Natural killer cell (primary cell): ENCODE data around the gene FUT8. TPM values are rescaled to one million over a fixed set of nuclear protein-coding genes. Genes with fewer than 3 reads are reported as not detected.

Experiments
- ATAC-seq, 3 donors: fragments of 150-1000 bp in 2 of 3; fragments of 200-7000 bp in 1 of 3; cut with Tn5 transposase; 1 replicate in 1 of 3; 2 replicates in 2 of 3; pipeline ENCODE4 v1.10.0; 2021; ENCODE audit warnings: mild to moderate bottlenecking in 2 of 3, moderate library complexity in 2 of 3
- DNase-seq, 2 donors: peaks; one replicate each; pipeline versions ENCODE4 v3.0.0 to v3.0.0-alpha.2; 2013 to 2021; ENCODE audit warnings: mixed read lengths in 1 of 2
- H3K27ac ChIP-seq: one replicate; pipeline ENCODE4 v1.5.1; 2013; ENCODE audit warnings: mild to moderate bottlenecking, low read length
- H3K27me3 ChIP-seq: one replicate; pipeline ENCODE4 v1.6.1; 2013; ENCODE audit warnings: low read length; ENCODE audit not compliant: control insufficient read depth, insufficient read depth
- H3K36me3 ChIP-seq: one replicate; pipeline ENCODE4 v1.6.1; 2013; ENCODE audit warnings: low read length; ENCODE audit not compliant: control insufficient read depth, insufficient read depth
- H3K4me1 ChIP-seq: one replicate; pipeline ENCODE4 v1.6.1; 2013; ENCODE audit warnings: low read length; ENCODE audit not compliant: control insufficient read depth, insufficient read depth
- H3K4me3 ChIP-seq: one replicate; pipeline ENCODE4 v1.5.1; 2013; ENCODE audit warnings: low read length
- H3K9me3 ChIP-seq: one replicate; pipeline ENCODE4 v1.6.1; 2013; ENCODE audit warnings: low read length; ENCODE audit not compliant: control insufficient read depth, insufficient read depth
- H3K27ac Mint-ChIP-seq, 2 donors: one replicate each; pipeline ENCODE4 v1.8.0; 2022; ENCODE audit warnings: mild to moderate bottlenecking in 2 of 2, mixed read lengths in 2 of 2, moderate library complexity in 1 of 2
- H3K27me3 Mint-ChIP-seq, 2 donors: one replicate each; pipeline ENCODE4 v1.8.0; 2022; ENCODE audit warnings: low read depth in 2 of 2, mixed read lengths in 2 of 2
- H3K36me3 Mint-ChIP-seq: one replicate; pipeline ENCODE4 v1.8.0; 2022; ENCODE audit warnings: mixed read lengths
- H3K4me1 Mint-ChIP-seq, 2 donors: one replicate each; pipeline ENCODE4 v1.8.0; 2022; ENCODE audit warnings: mixed read lengths in 2 of 2
- H3K4me3 Mint-ChIP-seq: one replicate; pipeline ENCODE4 v1.8.0; 2022; ENCODE audit warnings: mild to moderate bottlenecking, moderate library complexity, mixed read lengths
- H3K9me3 Mint-ChIP-seq, 2 donors: one replicate each; pipeline ENCODE4 v1.8.0; 2022; ENCODE audit warnings: mixed read lengths in 2 of 2
- WGBS: methylation state at CpG from one replicate; pipeline ENCODE4 v1.1.7; 2013; ENCODE audit warnings: missing lambda C conversion rate; ENCODE audit not compliant: insufficient coverage; 5-methylcytosine and 5-hydroxymethylcytosine counted together
- intact Hi-C: fragments of 100-400 bp; cut with micrococcal nuclease; formaldehyde crosslinking; loops from one replicate; pipeline ENCODE4 v1.14.2; 2022
- total RNA-seq, 4 donors: library from RNA; stranded (reverse); fragments of 120-200 nt in 1 of 4; gene quantifications; one replicate each; pipeline versions ENCODE4 v1.2.3 to v1.2.4, GENCODE V29; 2013 to 2022
- TF ChIP-seq, protein P1 (sequence below): fragments of 200-600 bp; IDR thresholded peaks from one replicate; pipeline ENCODE4 v1.8.0; 2022; ENCODE audit warnings: antibody characterized with exemption

The FUT8 gene
- total RNA-seq, 3 donors from 2014 or later (not counting 1 experiment from before 2014, with no cell fraction given) = 20.7 to 29.2 (median 21.2) TPM

DNA sequence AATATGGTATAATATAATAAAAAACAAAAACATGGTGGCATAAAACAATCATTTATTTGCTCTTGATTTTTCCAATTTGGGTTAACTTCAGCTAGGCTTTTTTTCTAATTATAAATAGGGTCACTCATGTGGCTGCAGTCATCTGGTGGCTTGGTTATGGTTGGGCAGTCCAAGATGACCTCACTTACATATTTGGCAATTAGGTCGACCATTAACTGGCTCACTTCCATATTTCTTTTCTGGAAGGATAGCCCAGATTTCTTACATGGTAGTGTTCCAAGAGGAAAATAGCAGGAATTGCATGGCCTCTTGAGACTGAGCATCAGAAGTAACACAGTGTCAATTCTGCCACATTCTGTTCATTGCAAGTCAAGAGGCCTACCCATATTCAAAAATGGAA is 153.4 kb downstream of the FUT8 start:
- 100% methylated on average over 1 of the region's 1 CpG for WGBS
- TF ChIP-seq, protein P1, sequence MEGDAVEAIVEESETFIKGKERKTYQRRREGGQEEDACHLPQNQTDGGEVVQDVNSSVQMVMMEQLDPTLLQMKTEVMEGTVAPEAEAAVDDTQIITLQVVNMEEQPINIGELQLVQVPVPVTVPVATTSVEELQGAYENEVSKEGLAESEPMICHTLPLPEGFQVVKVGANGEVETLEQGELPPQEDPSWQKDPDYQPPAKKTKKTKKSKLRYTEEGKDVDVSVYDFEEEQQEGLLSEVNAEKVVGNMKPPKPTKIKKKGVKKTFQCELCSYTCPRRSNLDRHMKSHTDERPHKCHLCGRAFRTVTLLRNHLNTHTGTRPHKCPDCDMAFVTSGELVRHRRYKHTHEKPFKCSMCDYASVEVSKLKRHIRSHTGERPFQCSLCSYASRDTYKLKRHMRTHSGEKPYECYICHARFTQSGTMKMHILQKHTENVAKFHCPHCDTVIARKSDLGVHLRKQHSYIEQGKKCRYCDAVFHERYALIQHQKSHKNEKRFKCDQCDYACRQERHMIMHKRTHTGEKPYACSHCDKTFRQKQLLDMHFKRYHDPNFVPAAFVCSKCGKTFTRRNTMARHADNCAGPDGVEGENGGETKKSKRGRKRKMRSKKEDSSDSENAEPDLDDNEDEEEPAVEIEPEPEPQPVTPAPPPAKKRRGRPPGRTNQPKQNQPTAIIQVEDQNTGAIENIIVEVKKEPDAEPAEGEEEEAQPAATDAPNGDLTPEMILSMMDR = no peak
- DNase-seq (no peak), ATAC-seq (no peak)
- no peaks in the 10 kb centered on the region for H3K9me3 Mint-ChIP-seq
- H3K27me3 ChIP-seq = no peaks in the 10 kb centered on the region
- no peaks in the 10 kb centered on the region for H3K4me1 ChIP-seq
- intact Hi-C loops = no loop called here
- peaks cover 2% of the 10 kb centered on the region for H3K36me3 ChIP-seq
- no peaks in the 10 kb centered on the region for H3K27me3 Mint-ChIP-seq
- H3K4me3 ChIP-seq = no peak overlapping the region
- peaks cover 11 to 12% of the 10 kb centered on the region in 2 donors for H3K4me1 Mint-ChIP-seq
- no peak overlapping the region for H3K27ac ChIP-seq
- no peaks in the 10 kb centered on the region for H3K36me3 Mint-ChIP-seq
- H3K4me3 Mint-ChIP-seq = no peak overlapping the region
- H3K9me3 ChIP-seq = no peaks in the 10 kb centered on the region
- H3K27ac Mint-ChIP-seq = peak overlapping the region in 1 of 2 donors; percentile 54

DNA sequence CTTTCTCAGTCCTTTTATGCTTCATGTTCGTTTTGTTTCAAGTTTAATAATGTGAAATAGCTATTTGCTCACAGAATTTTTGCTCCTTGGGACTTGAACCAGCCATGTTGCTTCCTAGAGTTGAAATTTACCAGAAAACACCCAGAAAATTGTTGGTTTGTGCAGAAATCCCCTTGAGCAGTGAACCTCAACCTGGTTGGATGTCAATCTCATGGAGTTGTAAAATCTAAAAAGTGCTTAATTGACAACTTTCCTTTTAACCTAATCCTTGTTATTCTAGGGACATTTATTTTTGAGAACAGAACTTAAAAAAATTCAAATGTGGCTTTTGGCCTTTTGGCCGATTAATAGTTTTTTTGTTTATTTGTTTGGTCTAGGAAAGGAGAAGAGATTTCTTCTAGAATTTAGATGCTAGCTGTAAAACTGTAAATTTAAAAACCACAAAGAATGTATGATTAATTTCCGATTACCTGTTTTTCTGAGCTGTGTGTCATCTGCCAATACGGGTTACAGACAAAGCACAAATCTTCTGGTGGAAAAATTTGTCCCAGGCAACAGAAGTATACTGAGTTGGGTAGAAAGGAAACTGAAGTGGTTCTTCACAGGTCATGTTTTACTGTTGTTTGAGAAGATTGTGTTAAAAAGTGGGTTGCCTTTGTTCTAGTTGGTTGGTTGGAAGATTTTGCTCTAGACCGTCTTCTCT is 154.4 kb downstream of the FUT8 start:
- intact Hi-C loops = no loop called here

DNA sequence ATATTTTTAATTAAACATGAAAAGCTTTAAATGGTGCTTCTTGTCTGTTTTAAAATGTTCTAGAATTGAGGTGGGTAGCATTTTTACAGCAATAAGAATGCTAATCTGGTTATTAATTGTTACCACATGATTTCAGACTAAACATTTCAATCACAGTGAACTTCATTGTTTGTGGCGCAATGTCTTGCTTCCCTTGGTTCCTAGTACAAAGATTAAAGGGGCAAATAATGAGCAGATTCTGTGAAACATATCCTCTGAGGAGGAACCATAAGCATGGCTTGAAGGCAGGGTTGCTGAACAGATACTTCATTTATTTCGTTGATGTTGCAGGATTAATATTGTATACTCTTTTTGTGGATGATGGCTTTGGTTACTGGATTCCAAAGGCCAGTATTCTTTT is 162.1 kb downstream of the FUT8 start:
- Histone ChIP-seq H3K9me3 (no peaks in the 10 kb centered on the region), H3K36me3 (no peaks in the 10 kb centered on the region), H3K4me1 (no peaks in the 10 kb centered on the region), H3K27me3 (no peaks in the 10 kb centered on the region), H3K4me3 (no peak overlapping the region), H3K27ac (no peak overlapping the region)
- Mint-ChIP-seq H3K36me3 (no peaks in the 10 kb centered on the region), H3K4me3 (no peak overlapping the region), H3K27me3 (no peaks in the 10 kb centered on the region), H3K4me1 (peaks cover 3 to 6% of the 10 kb centered on the region in 2 donors), H3K27ac (no peak overlapping the region), H3K9me3 (no peaks in the 10 kb centered on the region)
- no peak for DNase-seq
- 94% methylated on average over 2 of the region's 2 CpGs for WGBS
- TF ChIP-seq, protein P1 = no peak
- intact Hi-C loops = no loop called here
- no peak for ATAC-seq

More for the DNA sequence above, 154.4 kb downstream of the FUT8 start:
- DNase-seq = peak in 1 of 2 donors; percentile 4
- H3K36me3 ChIP-seq = no peaks in the 10 kb centered on the region
- H3K9me3 Mint-ChIP-seq = no peaks in the 10 kb centered on the region
- no peaks in the 10 kb centered on the region for H3K27me3 Mint-ChIP-seq
- no peak overlapping the region for H3K27ac ChIP-seq
- peak in 2 of 3 donors; percentile 15 to 40 for ATAC-seq
- no peak overlapping the region for H3K4me3 Mint-ChIP-seq
- peak overlapping the region in 1 of 2 donors; percentile 54 for H3K27ac Mint-ChIP-seq
- H3K4me3 ChIP-seq = no peak overlapping the region
- H3K36me3 Mint-ChIP-seq = no peaks in the 10 kb centered on the region
- peaks cover 11 to 12% of the 10 kb centered on the region in 2 donors for H3K4me1 Mint-ChIP-seq
- H3K4me1 ChIP-seq = no peaks in the 10 kb centered on the region
- 68% methylated on average over 4 of the region's 5 CpGs for WGBS
- TF ChIP-seq, protein P1 = no peak
- no peaks in the 10 kb centered on the region for H3K9me3 ChIP-seq
- no peaks in the 10 kb centered on the region for H3K27me3 ChIP-seq

DNA sequence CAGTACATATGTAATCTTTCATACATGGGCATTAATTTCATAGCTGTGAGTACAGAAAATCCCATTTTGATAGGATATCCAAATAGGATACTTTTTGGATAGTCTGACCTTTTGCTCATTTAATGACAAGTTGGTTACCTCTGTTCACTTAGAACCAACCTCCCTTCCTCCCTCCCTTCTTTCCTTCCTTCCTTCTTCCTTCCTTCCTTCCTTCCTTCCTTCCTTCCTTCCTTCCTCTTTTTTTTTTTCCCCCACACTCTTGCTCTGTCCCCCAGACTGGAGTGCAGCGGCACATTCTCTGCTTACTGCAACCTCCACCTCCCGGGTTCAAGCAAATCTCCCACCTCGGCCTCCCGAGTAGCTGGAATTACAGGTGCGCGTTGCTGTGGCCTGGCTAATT is 162.9 kb downstream of the FUT8 start:
- Histone ChIP-seq H3K27me3 (no peaks in the 10 kb centered on the region), H3K27ac (no peak overlapping the region), H3K4me3 (no peak overlapping the region), H3K4me1 (no peaks in the 10 kb centered on the region), H3K36me3 (no peaks in the 10 kb centered on the region), H3K9me3 (no peaks in the 10 kb centered on the region)
- no peaks in the 10 kb centered on the region for H3K36me3 Mint-ChIP-seq
- ATAC-seq = no peak
- H3K4me3 Mint-ChIP-seq = no peak overlapping the region
- no peaks in the 10 kb centered on the region for H3K27me3 Mint-ChIP-seq
- H3K4me1 Mint-ChIP-seq = peaks cover 3 to 6% of the 10 kb centered on the region in 2 donors
- 99% methylated on average over 5 of the region's 6 CpGs for WGBS
- intact Hi-C loops = no loop called here
- TF ChIP-seq, protein P1 = no peak
- DNase-seq = no peak
- no peaks in the 10 kb centered on the region for H3K9me3 Mint-ChIP-seq
- H3K27ac Mint-ChIP-seq = no peak overlapping the region
